ENCODE results near the gene C6orf163. TPM values are rescaled to one million over a fixed set of nuclear protein-coding genes. Genes with fewer than 3 reads are reported as not detected.

C6orf163 gene
- total and polyA plus RNA-seq, 2 of the 4 experiments (the other 2 are of a cell fraction): 0.55 to 0.90 TPM

DNA sequence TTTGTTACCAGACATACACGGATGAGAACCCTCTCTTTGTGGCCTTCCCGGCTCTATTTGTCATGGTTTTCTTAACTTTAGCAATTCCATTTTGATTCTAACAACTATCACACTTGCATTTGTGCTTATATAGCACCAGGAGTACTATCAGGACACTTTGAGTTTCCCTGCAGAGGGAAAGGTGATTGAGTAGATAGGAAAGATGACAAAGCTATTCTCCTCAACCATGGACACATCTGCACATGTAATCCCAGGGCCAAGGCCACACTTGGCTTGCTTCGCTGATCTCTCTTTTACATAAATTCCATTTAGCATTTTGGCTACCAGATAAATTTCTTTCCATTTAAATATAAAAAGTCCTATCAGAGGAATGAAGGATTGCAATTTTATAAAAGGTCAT is 39.8 kb downstream of the C6orf163 start:
- Histone ChIP-seq H3K9me1 (ENCODE audit: insufficient read depth, low read length) (no peaks in the 10 kb centered on the region), H2BK120ac (ENCODE audit: low read depth, low read length) (no peak overlapping the region), H2AK9ac (replicated peaks; ENCODE audit: low read depth, low read length, poor library complexity) (no peak overlapping the region), H2BK5ac (ENCODE audit: low read depth, low read length, poor library complexity, severe bottlenecking) (no peak overlapping the region), H3K4ac (ENCODE audit: low read depth, low read length) (no peak overlapping the region), H4K8ac (ENCODE audit: low read depth in 2 of 2, low read length in 2 of 2) (no peak overlapping the region), H3K9me3 (ENCODE audit: control insufficient read depth, insufficient read depth, low read length) (no peaks in the 10 kb centered on the region), H3K27me3 (ENCODE audit: control insufficient read depth, insufficient read depth, low read length) (no peaks in the 10 kb centered on the region), H4K20me1 (ENCODE audit: insufficient read depth, low read length) (no peaks in the 10 kb centered on the region), H3K79me1 (ENCODE audit: low read depth in 1 of 2, low read length in 2 of 2) (no peaks in the 10 kb centered on the region), H2BK20ac (ENCODE audit: low read depth, low read length) (no peak overlapping the region), H3K4me3 (ENCODE audit: insufficient read depth, low read depth, low read length) (no peak overlapping the region), H3K4me1 (ENCODE audit: control insufficient read depth, insufficient read depth, low read length) (no peaks in the 10 kb centered on the region), H4K5ac (ENCODE audit: low read depth, low read length) (no peak overlapping the region), H3K18ac (ENCODE audit: low read depth, low read length) (no peak overlapping the region), H3K36me3 (ENCODE audit: control insufficient read depth, insufficient read depth, low read length) (no peaks in the 10 kb centered on the region), H3K4me2 (ENCODE audit: low read depth, low read length) (no peak overlapping the region), H2AK5ac (ENCODE audit: low read depth, low read length) (no peak overlapping the region), H3K14ac (replicated peaks; ENCODE audit: low read depth, low read length) (no peak overlapping the region), H2AFZ (replicated peaks; ENCODE audit: low read length, poor library complexity) (no peak overlapping the region), H2BK15ac (ENCODE audit: low read depth, low read length) (no peak overlapping the region), H4K91ac (ENCODE audit: insufficient read depth, low read depth, low read length) (no peak overlapping the region), H3K23ac (ENCODE audit: low read depth, low read length) (no peak overlapping the region), H3K56ac (ENCODE audit: extremely low read depth, insufficient read depth, low read length) (no peak overlapping the region), H3K9ac (ENCODE audit: low read depth, low read length) (no peak overlapping the region), H3K27ac (ENCODE audit: insufficient read depth, low read length) (no peak overlapping the region)
- in situ Hi-C loops (cut with MboI; ENCODE audit: low sequenced_read_pairs) (loop anchor here (10.0 kb wide), 1 partner anchor 320 kb away; no protein-coding TSS in a partner anchor), intact Hi-C loops (cut with micrococcal nuclease) (no loop called here), dilution Hi-C loops (cut with HindIII; ENCODE audit: low sequenced_read_pairs, unreplicated experiment) (no loop called here)
- DNase-seq (no peak), ATAC-seq (ENCODE audit: low read depth) (no peak)
- BruUV-seq (replicated peaks): no TSS peak
- TF ChIP-seq, protein P1, sequence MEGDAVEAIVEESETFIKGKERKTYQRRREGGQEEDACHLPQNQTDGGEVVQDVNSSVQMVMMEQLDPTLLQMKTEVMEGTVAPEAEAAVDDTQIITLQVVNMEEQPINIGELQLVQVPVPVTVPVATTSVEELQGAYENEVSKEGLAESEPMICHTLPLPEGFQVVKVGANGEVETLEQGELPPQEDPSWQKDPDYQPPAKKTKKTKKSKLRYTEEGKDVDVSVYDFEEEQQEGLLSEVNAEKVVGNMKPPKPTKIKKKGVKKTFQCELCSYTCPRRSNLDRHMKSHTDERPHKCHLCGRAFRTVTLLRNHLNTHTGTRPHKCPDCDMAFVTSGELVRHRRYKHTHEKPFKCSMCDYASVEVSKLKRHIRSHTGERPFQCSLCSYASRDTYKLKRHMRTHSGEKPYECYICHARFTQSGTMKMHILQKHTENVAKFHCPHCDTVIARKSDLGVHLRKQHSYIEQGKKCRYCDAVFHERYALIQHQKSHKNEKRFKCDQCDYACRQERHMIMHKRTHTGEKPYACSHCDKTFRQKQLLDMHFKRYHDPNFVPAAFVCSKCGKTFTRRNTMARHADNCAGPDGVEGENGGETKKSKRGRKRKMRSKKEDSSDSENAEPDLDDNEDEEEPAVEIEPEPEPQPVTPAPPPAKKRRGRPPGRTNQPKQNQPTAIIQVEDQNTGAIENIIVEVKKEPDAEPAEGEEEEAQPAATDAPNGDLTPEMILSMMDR (conservative IDR thresholded peaks at IDR 0.05; ENCODE audit: low read depth, low read length): no peak
- TF ChIP-seq MXI1 (IDR thresholded peaks at IDR 0.05; ENCODE audit: borderline replicate concordance, low read depth, low read length): no peak
- no peak for TF ChIP-seq RAD21 (IDR thresholded peaks at IDR 0.05; ENCODE audit: low read length)
- no peak for TF ChIP-seq RFX5 (IDR thresholded peaks at IDR 0.05; ENCODE audit: low read depth, low read length)
- TF ChIP-seq CEBPB (IDR thresholded peaks at IDR 0.05; ENCODE audit: low read depth, low read length): no peak
- no peak for TF ChIP-seq RCOR1 (IDR thresholded peaks at IDR 0.05; ENCODE audit: insufficient replicate concordance, low read length)
- no peak for TF ChIP-seq FOS (IDR thresholded peaks at IDR 0.05; ENCODE audit: low read depth, low read length)
- TF ChIP-seq MAZ (IDR thresholded peaks at IDR 0.05; ENCODE audit: borderline replicate concordance, low read depth, low read length): no peak
- TF ChIP-seq POLR2A (IDR thresholded peaks at IDR 0.05; ENCODE audit: low read depth, low read length): no peak
- TF ChIP-seq NFE2L2 (IDR thresholded peaks at IDR 0.05; ENCODE audit: low read depth, low read length): no peak
- TF ChIP-seq BHLHE40 (IDR thresholded peaks at IDR 0.05; ENCODE audit: low read depth, low read length): no peak
- TF ChIP-seq MAFK (IDR thresholded peaks at IDR 0.05; ENCODE audit: low read depth, low read length): no peak
- TF ChIP-seq, protein P2, sequence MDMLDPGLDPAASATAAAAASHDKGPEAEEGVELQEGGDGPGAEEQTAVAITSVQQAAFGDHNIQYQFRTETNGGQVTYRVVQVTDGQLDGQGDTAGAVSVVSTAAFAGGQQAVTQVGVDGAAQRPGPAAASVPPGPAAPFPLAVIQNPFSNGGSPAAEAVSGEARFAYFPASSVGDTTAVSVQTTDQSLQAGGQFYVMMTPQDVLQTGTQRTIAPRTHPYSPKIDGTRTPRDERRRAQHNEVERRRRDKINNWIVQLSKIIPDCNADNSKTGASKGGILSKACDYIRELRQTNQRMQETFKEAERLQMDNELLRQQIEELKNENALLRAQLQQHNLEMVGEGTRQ (IDR thresholded peaks at IDR 0.05; ENCODE audit: low read depth, low read length): no peak
- TF ChIP-seq, protein P3, sequence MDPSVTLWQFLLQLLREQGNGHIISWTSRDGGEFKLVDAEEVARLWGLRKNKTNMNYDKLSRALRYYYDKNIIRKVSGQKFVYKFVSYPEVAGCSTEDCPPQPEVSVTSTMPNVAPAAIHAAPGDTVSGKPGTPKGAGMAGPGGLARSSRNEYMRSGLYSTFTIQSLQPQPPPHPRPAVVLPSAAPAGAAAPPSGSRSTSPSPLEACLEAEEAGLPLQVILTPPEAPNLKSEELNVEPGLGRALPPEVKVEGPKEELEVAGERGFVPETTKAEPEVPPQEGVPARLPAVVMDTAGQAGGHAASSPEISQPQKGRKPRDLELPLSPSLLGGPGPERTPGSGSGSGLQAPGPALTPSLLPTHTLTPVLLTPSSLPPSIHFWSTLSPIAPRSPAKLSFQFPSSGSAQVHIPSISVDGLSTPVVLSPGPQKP (IDR thresholded peaks at IDR 0.05; ENCODE audit: borderline replicate concordance, low read depth, low read length): no peak
- TF ChIP-seq CHD1 (IDR thresholded peaks at IDR 0.05; ENCODE audit: low read depth, low read length): no peak
- TF ChIP-seq SMC3 (IDR thresholded peaks at IDR 0.05; ENCODE audit: low read depth, low read length): no peak
- no CpG with 5 or more reads among the region's 3 CpGs for WGBS, 2 experiments (ENCODE audit: extremely low coverage in 2 of 2, insufficient read length in 1 of 2)
- ChIA-PET POLR2A (ENCODE audit: unreplicated experiment) (no interaction called here), CTCF (no interaction called here)

All from IMR-90 (cell line).